Activated naive CD4-positive, alpha-beta T cell treated with anti-CD3 and anti-CD28 coated beads, Interleukin-2, amount 50 U/mL, for 72 hours (primary cell): ENCODE measurements around the gene SETD7. TPM values are rescaled to one million over a fixed set of nuclear protein-coding genes. Genes with fewer than 3 reads are reported as not detected.

Experiments used
- ATAC-seq, 2 donors: fragments of 150-1000 bp; cut with Tn5 transposase; 2 replicates each; pipeline ENCODE4 v1.10.0; 2021; ENCODE audit warnings: mild to moderate bottlenecking in 2 of 2, moderate library complexity in 2 of 2
- DNase-seq, 2 donors: peaks; one replicate each; pipeline ENCODE4 v3.0.0; 2021 to 2022; ENCODE audit warnings: low spot score in 2 of 2
- H3K27ac Mint-ChIP-seq, 2 donors: one replicate each; pipeline ENCODE4 v1.8.0; 2022; ENCODE audit warnings: mild to moderate bottlenecking in 2 of 2, mixed read lengths in 2 of 2
- H3K36me3 Mint-ChIP-seq, 2 donors: one replicate each; pipeline ENCODE4 v1.8.0; 2022; ENCODE audit warnings: mixed read lengths in 2 of 2
- H3K9me3 Mint-ChIP-seq, 2 donors: one replicate each; pipeline ENCODE4 v1.8.0; 2022; ENCODE audit warnings: mixed read lengths in 2 of 2
- total RNA-seq, 2 donors: library from RNA; stranded (reverse); gene quantifications; one replicate each; pipeline ENCODE4 v1.2.3, GENCODE V29; 2022

SETD7 gene
- total RNA-seq, 2 donors from 2014 or later, result 8.8 to 15.6 TPM

DNA sequence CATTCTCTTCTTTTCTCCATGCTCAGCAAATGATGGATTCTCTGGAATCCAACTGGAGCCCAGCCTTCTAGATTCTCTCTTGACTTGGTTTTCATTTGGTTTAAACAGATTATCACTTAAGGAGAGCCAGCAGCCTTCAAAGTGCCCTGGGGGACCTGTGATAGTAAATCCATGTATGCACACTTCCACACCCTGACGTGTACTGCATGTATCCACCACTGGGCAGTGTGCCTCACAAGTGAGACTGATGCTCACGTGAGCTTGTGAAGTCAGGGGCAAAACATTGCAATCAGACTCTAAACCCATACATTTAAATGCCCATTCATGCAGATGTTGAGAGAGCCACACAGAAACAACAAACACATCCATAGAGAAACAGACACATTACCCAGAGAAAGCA is 28.0 kb upstream of the SETD7 start:
- ATAC-seq (no peak), DNase-seq (no peak)
- peaks cover 4 to 6% of the 10 kb centered on the region in 2 donors for H3K9me3 Mint-ChIP-seq
- H3K36me3 Mint-ChIP-seq, result no peaks in the 10 kb centered on the region
- peak overlapping the region in 1 of 2 donors; percentile 32 for H3K27ac Mint-ChIP-seq

- Mint-ChIP-seq H3K27ac (no peak overlapping the region), H3K9me3 (no peaks in the 10 kb centered on the region), H3K36me3 (no peaks in the 10 kb centered on the region)
- DNase-seq (no peak), ATAC-seq (no peak)
These were observed 26.0 kb upstream of the SETD7 start for GRCh38 chr4:139582044-139582443.

- H3K36me3 Mint-ChIP-seq, result no peaks in the 10 kb centered on the region
These were observed 25.1 kb upstream of the SETD7 start for GRCh38 chr4:139581096-139581495.

GRCh38 chr4:139576219-139576618 is 20.2 kb upstream of the SETD7 start:
- Mint-ChIP-seq H3K27ac (no peak overlapping the region), H3K9me3 (no peaks in the 10 kb centered on the region)

More at GRCh38 chr4:139581096-139581495, 25.1 kb upstream of the SETD7 start:
- Mint-ChIP-seq H3K9me3 (no peaks in the 10 kb centered on the region), H3K27ac (no peak overlapping the region)
- no peak for DNase-seq
- ATAC-seq, result no peak

GRCh38 chr4:139575072-139575471 is 19.1 kb upstream of the SETD7 start:
- Mint-ChIP-seq H3K9me3 (no peaks in the 10 kb centered on the region), H3K36me3 (no peaks in the 10 kb centered on the region), H3K27ac (no peak overlapping the region)
- DNase-seq, result no peak
- no peak for ATAC-seq

More at GRCh38 chr4:139576219-139576618, 20.2 kb upstream of the SETD7 start:
- H3K36me3 Mint-ChIP-seq, result no peaks in the 10 kb centered on the region
- DNase-seq (no peak), ATAC-seq (no peak)

GRCh38 chr4:139574641-139575040 is 18.6 kb upstream of the SETD7 start:
- H3K27ac Mint-ChIP-seq, result no peak overlapping the region
- no peaks in the 10 kb centered on the region for H3K9me3 Mint-ChIP-seq
- H3K36me3 Mint-ChIP-seq, result no peaks in the 10 kb centered on the region

DNA sequence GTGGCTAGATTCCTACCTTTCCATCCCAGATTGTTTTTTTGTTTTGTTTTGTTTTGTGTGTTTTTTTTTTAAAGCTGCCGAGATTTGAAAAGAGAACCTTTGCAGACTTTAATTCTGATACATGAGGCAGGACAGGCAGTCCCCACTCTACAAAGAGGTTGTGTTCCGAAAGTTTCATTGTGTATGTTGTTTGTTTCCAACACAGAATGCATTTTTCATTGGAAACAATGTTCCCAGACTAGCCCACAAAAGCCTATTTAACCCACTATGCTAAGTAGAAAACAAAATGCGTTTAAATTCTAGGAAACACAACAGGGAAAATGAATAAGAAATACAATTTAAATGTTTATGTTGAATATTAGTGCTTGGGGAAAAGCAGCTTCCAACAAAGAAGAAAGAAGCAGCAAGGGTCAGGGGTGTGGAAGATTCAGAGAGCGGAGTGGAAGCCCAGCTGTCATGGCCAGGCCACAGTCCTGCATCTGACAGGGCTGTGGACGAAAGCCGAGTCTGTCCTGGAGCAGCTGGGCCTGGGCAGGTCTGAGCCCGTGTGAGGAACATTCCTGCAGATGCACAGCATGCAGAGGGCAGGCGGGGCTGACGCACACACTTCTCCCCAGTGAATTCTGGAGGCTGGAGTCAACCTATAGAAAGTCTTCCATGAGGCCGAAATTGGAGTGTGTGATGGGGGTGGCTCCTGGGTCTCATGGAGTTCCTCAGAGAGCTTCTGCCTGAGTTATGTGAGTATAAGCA is 12.4 kb upstream of the SETD7 start:
- no peaks in the 10 kb centered on the region for H3K36me3 Mint-ChIP-seq
- no peak for ATAC-seq
- no peaks in the 10 kb centered on the region for H3K9me3 Mint-ChIP-seq
- no peak for DNase-seq
- H3K27ac Mint-ChIP-seq, result peak overlapping the region in 1 of 2 donors; percentile 17

More at GRCh38 chr4:139574641-139575040, 18.6 kb upstream of the SETD7 start:
- ATAC-seq, result no peak
- no peak for DNase-seq

DNA sequence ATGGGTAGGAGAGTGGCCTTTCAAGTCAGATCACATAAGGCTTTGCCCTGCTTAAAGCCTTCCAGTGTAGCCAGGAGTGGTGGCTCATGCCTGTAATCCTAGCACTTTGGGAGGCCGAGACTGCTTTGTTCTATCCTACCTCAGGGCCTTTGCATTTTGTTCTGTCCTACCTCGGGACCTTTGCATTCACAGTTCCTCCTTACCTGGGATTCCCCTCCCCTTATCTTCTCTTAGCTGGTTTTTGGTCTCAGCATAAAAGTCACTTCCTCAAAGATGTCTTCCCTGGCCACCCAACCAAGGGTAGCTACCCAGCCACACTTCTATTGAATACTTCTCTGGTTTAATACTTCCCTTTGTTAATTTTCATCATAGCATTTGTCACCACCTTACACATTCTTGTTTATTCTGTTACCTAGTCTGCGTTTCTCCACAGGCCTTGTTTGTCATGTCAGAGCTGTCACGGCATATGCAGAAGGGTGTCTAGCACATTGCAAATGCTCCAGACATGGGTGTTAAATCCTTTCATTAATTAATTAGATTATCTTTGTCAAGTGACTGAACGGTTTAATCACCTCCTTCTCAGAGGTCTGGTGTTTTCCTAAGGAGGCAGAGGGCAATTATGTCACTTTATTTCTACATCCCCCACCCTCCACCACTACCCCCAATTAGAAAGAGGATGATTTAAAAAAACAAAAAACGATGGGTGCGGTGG is 11.3 kb upstream of the SETD7 start:
- no peak overlapping the region for H3K27ac Mint-ChIP-seq
- no peaks in the 10 kb centered on the region for H3K36me3 Mint-ChIP-seq
- no peak for DNase-seq
- no peaks in the 10 kb centered on the region for H3K9me3 Mint-ChIP-seq
- ATAC-seq, result no peak

GRCh38 chr4:139564502-139564901 is 8.5 kb upstream of the SETD7 start:
- DNase-seq (no peak), ATAC-seq (peak in 1 of 2 donors; percentile 37)
- no peaks in the 10 kb centered on the region for H3K36me3 Mint-ChIP-seq
- no peaks in the 10 kb centered on the region for H3K9me3 Mint-ChIP-seq
- H3K27ac Mint-ChIP-seq, result no peak overlapping the region

- Mint-ChIP-seq H3K9me3 (no peaks in the 10 kb centered on the region), H3K36me3 (no peaks in the 10 kb centered on the region), H3K27ac (peak overlapping the region in 1 of 2 donors; percentile 23)
- ATAC-seq, result no peak
- DNase-seq, result no peak
These were observed 7.5 kb upstream of the SETD7 start for GRCh38 chr4:139563515-139563914.

GRCh38 chr4:139562839-139563238 is 6.8 kb upstream of the SETD7 start:
- Mint-ChIP-seq H3K27ac (no peak overlapping the region), H3K9me3 (no peaks in the 10 kb centered on the region)
- no peak for ATAC-seq

GRCh38 chr4:139562067-139562684 is 6.2 kb upstream of the SETD7 start:
- Mint-ChIP-seq H3K27ac (no peak overlapping the region), H3K9me3 (no peaks in the 10 kb centered on the region), H3K36me3 (peaks cover 0 to 2% of the 10 kb centered on the region in 2 donors)
- DNase-seq (no peak), ATAC-seq (no peak)

More at GRCh38 chr4:139562839-139563238, 6.8 kb upstream of the SETD7 start:
- DNase-seq, result no peak
- no peaks in the 10 kb centered on the region for H3K36me3 Mint-ChIP-seq

DNA sequence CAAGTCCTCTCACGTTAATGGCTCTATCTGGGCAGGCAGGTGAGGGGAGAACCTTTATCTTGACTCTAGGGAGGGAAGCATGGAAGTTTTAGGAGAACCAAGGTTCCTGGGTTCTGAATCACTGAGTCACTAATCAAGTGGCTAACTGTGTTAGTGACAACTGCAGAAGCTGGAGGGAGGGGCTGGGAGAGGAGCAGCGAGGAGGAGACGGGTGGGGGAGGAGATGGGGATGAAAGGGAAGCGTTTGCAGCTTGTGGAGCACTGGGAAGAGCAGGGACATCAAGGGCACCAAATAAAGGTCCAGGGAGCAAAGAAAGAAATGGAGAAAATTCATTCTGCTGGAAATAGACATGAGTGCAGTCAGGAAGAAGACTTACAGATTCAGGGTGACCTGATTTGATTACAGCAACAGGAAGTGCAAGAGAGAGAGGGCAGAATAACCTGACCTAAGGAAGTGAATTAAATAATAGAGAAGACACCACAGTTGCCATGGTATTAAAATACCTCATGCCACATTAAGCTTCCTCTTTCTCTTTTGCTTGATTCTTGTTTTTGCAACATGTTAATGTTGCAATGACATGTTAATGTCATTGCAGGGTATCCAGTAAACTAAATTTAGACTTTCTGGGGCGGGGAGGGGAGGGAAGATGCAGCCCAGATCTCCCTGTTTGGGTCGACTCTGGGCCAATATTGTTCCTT is 4.5 kb upstream of the SETD7 start:
- Mint-ChIP-seq H3K9me3 (no peaks in the 10 kb centered on the region), H3K36me3 (peaks cover 5 to 12% of the 10 kb centered on the region in 2 donors), H3K27ac (no peak overlapping the region)
- ATAC-seq, result no peak
- DNase-seq, result no peak

- DNase-seq, result no peak
- ATAC-seq, result no peak
- no peak overlapping the region for H3K27ac Mint-ChIP-seq
- peaks cover 5 to 19% of the 10 kb centered on the region in 2 donors for H3K36me3 Mint-ChIP-seq
- no peaks in the 10 kb centered on the region for H3K9me3 Mint-ChIP-seq
These were observed 3.7 kb upstream of the SETD7 start for GRCh38 chr4:139559687-139560086.

GRCh38 chr4:139559089-139559479 is 3.1 kb upstream of the SETD7 start:
- Mint-ChIP-seq H3K27ac (no peak overlapping the region), H3K9me3 (no peaks in the 10 kb centered on the region), H3K36me3 (peaks cover 5 to 19% of the 10 kb centered on the region in 2 donors)
- DNase-seq (no peak), ATAC-seq (no peak)

- ATAC-seq (no peak), DNase-seq (no peak)
- Mint-ChIP-seq H3K9me3 (no peaks in the 10 kb centered on the region), H3K27ac (no peak overlapping the region), H3K36me3 (peaks cover 5 to 19% of the 10 kb centered on the region in 2 donors)
These were observed 2.4 kb upstream of the SETD7 start for GRCh38 chr4:139558235-139559088.
